GOT3 (cell line): ENCODE measurements around the gene WDR49.
"Not testable (repeated sequence)": the region's sequence is repeated elsewhere in the genome, so short reads cannot be mapped to it uniquely, and the experiment has no call there.

Source experiments
- DNase-seq: peaks from one replicate; lab custom pipeline; 2025; ENCODE audit warnings: mixed read lengths; lab: John Stamatoyannopoulos, UW

The WDR49 gene

GRCh38 chr3:167614196-167614595 lies 39.5 kb downstream of the WDR49 start:
- not testable (repeated sequence) for DNase-seq

- no peak for DNase-seq
These were observed 42.0 kb downstream of the WDR49 start for GRCh38 chr3:167611718-167612117.

- DNase-seq, result no peak
These were observed 44.6 kb downstream of the WDR49 start for GRCh38 chr3:167609156-167609555.

- no peak for DNase-seq
These were observed 46.9 kb downstream of the WDR49 start for GRCh38 chr3:167606836-167607235.

GRCh38 chr3:167605871-167606270 lies 47.9 kb downstream of the WDR49 start:
- no peak for DNase-seq

- no peak for DNase-seq
These were observed 51.7 kb downstream of the WDR49 start for GRCh38 chr3:167602041-167602440.

- no peak for DNase-seq
These were observed 66.1 kb downstream of the WDR49 start for GRCh38 chr3:167587651-167588050.

- DNase-seq, result no peak
These were observed 78.6 kb downstream of the WDR49 start for GRCh38 chr3:167575000-167575600.

- no peak for DNase-seq
These were observed 80.8 kb downstream of the WDR49 start for GRCh38 chr3:167572991-167573390.

- DNase-seq, result no peak
These were observed 85.1 kb downstream of the WDR49 start for GRCh38 chr3:167568634-167569033.

GRCh38 chr3:167565489-167565888 lies 88.3 kb downstream of the WDR49 start:
- DNase-seq, result no peak

GRCh38 chr3:167564612-167565011 lies 89.1 kb downstream of the WDR49 start:
- DNase-seq, result no peak

- DNase-seq, result no peak
These were observed 93.8 kb downstream of the WDR49 start for GRCh38 chr3:167559924-167560323.

- no peak for DNase-seq
These were observed 98.8 kb downstream of the WDR49 start for GRCh38 chr3:167554898-167555297.

GRCh38 chr3:167538081-167538480 lies 115.7 kb downstream of the WDR49 start:
- DNase-seq, result no peak

- no peak for DNase-seq
These were observed 132.8 kb downstream of the WDR49 start for GRCh38 chr3:167521006-167521355.

- DNase-seq, result no peak
These were observed 133.3 kb downstream of the WDR49 start for GRCh38 chr3:167520266-167521005.

GRCh38 chr3:167507954-167508353 lies 145.8 kb downstream of the WDR49 start:
- DNase-seq, result no peak

GRCh38 chr3:167502401-167502800 lies 151.3 kb downstream of the WDR49 start:
- DNase-seq, result no peak

- DNase-seq, result no peak
These were observed 151.8 kb downstream of the WDR49 start for GRCh38 chr3:167501941-167502340.

- no peak for DNase-seq
These were observed 155.8 kb downstream of the WDR49 start for GRCh38 chr3:167497903-167498302.

- no peak for DNase-seq
These were observed 160.5 kb downstream of the WDR49 start for GRCh38 chr3:167493244-167493643.

- no peak for DNase-seq
These were observed 162.1 kb downstream of the WDR49 start for GRCh38 chr3:167491621-167492020.

- DNase-seq, result no peak
These were observed 164.2 kb downstream of the WDR49 start for GRCh38 chr3:167489571-167489970.
